GM19372 (cell line): ENCODE results near the gene DLG2.
"Not testable (repeated sequence)": the region's sequence is repeated elsewhere in the genome, so short reads cannot be mapped to it uniquely, and the experiment has no call there.

ENCODE experiments used
- ATAC-seq: cut with Tn5 transposase; IDR thresholded peaks from one replicate; pipeline ENCODE4 v1.9.1; 2021; ENCODE audit warnings: mild to moderate bottlenecking, low read depth, moderate library complexity; ENCODE audit not compliant: unreplicated experiment

The DLG2 gene

GRCh38 chr11:83612891-83613766 is 2014.0 kb downstream of the DLG2 start:
- peak; percentile 69 for ATAC-seq

GRCh38 chr11:83611600-83611999 is 2015.5 kb downstream of the DLG2 start:
- no peak for ATAC-seq

DNA sequence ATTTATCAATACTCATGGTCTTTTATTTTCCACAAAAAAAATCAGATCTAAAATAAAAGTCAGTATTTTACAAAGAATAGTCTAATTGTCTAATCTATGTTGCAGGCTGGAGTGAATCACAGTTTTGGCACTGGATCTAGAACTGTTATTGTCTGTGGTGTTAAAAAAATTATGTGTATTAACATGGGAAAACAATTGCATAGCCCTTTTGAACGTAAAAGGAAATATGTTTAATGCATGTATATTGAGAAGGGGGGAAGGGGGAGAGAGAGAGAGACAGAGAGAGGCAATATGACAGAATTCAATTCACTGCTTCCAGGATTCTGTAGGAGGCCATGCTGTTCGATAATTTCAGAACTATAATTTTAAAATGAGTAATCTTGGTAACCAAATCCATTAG is 2016.1 kb downstream of the DLG2 start:
- no peak for ATAC-seq

DNA sequence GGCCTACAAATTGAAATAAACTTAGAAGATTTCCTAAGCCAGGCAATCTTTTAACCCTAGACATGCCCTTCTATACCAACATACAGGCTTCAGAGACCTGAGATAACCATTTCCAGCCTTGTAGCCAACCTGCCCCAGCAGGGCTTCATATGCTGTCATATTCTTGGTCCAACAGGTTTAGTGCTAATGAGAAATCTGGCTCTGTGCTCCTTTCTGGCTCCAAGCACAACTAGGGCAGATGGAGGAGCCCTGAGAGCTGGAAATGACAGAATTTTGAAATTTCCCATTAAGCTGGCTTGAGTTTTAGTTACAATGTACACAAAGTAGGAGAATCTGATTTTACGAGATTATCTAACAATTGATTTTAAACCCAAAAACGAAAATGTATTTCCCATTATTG is 2018.0 kb downstream of the DLG2 start:
- ATAC-seq, result no peak

GRCh38 chr11:83608571-83608970 is 2018.6 kb downstream of the DLG2 start:
- no peak for ATAC-seq

DNA sequence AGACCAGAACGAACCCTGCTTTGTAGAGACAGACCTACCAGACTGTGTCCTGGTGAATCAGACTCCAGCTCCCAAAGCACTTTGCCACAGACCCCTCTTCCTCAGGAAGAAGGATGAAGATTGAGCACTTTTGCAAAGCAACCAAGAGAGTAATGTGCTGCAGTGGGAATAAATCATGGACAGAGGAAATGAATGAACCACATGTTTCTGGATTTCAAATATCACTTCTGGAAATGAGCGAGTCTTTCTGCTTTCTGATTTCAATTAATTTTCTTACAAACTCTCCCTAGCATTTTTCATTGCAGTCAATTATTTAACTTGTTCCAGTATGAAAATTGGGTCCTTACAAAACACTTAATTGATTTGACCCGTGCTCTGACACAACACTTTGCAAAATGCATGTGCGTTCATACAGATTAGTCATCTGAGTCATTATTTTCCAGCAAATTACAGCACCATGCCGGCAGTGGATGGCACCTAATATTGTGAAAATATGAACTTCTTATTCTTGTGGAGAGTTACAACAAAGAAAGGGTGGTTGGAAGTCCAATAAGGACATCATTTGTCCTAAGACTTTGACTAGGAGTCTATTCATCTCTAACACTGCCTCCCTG is 2025.1 kb downstream of the DLG2 start:
- ATAC-seq, result no peak

DNA sequence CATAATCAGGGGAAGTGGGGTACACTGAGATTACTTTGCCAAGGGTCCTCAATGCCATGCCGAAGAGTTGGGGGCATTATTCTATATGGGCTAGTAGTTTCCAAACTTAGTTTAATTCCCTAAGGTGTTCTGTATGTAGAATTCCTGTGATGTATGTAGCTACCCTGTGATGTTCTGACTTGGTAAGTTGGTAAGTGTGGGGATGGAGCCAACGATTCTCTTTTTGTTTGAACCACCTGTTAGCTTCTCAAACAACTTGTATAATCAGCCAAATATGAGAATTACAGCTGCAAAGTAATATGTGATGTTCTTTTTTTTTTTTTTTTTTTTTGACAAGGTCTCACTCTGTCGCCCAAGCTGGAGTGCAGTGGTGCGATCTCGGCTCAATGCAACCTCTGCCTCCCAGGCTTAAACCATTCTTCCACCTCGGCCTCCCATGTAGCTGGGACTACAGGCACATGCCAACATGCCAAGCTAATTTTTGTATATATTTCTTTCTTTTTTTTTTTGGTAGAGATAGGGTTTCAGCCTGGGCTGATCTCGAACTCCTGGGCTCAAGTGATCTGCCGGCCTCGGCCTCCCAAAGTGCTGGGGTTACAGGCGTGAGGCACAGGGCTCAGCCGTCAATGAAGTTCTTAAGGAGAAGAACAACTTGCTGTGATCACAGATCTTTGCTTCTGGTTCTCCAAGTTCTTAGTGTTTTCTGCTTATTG is 2025.8 kb downstream of the DLG2 start:
- ATAC-seq, result no peak

DNA sequence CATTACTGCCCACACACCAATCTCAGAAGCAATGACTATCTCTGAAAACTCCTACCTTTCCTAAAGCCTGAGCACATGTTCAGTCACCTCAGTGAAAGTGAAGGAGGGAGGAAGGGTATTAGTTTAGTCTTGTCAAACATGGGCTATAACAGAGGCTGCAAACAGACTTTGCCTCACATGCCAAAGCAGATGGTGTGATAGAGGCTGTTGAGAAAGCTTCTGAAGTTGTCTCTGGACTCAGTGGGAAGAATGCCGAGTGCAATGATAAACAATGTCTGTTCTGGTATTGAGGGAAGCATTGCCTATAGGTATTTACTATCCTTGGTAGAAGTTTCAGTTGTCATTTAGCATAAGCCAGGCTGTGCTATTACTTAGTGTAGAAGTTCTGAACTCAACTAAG is 2026.5 kb downstream of the DLG2 start:
- no peak for ATAC-seq

- ATAC-seq, result no peak
These were observed 2028.1 kb downstream of the DLG2 start for GRCh38 chr11:83599066-83599465.

DNA sequence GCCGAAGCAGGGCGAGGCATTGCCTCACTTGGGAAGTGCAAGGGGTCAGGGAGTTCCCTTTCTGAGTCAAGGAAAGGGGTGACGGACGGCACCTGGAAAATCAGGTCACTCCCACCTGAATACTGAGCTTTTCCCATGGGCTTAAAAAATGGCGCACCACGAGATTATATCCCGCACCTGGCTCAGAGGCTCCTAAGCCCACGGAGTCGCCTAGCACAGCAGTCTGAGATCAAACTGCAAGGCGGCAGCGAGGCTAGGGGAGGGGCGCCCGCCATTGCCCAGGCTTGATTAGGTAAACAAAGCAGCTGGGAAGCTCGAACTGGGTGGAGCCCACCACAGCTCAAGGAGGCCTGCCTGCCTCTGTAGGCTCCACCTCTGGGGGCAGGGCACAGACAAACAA is 2039.3 kb downstream of the DLG2 start:
- not testable (repeated sequence) for ATAC-seq

DNA sequence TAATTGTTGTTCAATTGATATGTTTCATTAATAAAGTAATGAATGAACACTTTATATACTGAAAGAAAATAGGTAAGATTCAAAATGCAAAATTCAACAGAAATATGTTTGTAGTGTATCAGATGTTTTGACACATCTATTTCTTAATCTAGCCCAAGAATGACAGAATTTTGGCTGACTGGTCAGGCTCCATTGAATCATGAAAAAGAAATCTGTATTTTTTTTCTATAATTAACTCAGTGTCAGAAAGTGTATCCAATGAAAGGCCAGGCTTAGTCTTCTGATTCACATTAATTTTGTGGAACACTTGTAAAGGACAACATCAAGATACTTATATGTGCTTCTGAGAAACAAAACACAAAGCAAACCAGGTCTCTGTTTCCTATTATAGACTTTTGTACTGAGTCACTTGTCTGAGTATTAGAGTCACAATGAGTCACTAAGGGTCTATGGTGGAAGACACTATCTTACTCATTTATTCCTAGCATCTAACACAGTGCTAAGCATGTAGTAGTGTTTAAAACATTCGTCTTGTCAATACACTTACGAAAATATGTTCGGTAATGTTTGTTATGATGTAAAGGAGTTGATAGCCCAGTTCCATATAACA is 2043.3 kb downstream of the DLG2 start:
- ATAC-seq, result no peak

DNA sequence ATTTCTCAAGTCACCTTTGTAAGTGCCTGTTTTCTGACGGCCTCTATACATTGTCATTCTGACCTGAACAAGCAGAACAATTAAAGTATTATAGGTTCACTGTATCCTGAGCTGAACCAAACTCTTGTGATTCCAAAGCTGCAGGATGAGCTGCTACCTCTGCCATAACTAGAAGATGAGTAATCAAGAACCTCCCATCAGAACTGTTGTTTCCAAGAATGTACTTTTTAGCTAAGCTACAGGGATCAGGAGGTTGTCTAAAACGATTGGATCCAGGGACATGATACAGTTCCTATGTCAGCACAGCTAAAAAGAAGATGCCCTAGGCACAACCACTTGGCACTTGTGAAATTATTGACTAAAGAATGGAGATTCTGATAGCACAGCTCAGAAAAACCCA is 2052.6 kb downstream of the DLG2 start:
- no peak for ATAC-seq

- ATAC-seq, result no peak
These were observed 2054.3 kb downstream of the DLG2 start for GRCh38 chr11:83572581-83573496.

DNA sequence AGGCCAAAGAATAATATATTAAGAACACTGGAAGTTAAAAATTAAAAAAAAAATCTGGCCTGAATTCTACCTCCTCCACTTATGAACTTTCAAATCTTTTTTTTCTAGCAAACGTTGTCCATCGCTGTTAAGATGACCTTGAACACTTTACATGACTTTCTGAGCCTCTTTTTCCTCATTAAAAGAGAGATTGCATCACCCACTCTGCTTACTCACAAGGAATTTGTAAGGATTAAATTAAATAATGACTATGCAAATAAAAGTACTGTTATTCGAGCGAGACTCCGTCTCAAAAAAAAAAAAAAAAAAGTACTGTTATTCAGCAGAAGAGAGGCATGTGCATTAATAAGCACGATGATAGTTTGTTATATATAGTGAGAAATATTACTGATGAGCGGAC is 2055.8 kb downstream of the DLG2 start:
- ATAC-seq, result no peak

DNA sequence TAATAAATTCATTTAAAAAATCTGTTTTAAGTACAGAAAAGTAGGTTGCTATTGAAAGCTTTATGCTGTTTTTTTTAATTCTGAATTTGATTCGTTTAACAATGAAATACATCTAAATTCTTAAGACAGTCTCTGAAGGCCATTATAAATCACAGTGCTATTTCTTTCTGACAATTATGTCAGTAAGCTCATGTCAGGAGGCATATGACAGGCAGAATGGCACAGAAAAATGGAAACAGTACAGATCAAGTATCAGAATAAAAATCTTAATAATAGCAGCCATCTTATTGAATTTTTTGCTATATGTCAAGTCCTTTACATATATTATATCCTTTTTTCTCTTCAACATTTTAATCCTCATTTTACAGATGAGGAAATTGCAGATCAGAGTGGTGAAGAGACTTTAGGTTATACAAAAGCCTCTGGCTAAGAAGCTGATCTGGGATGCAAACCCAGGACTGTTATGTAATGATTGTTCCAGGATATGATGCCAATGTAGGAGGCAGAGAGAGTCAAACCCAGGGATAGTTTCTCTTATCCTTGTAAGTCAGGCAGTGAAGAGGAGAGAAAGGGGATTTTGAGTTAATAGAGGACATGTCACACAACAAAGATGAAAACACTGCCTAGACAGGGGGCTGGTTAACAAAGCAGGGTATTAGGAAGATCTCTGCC is 2057.9 kb downstream of the DLG2 start:
- no peak for ATAC-seq

GRCh38 chr11:83568516-83568915 is 2058.6 kb downstream of the DLG2 start:
- ATAC-seq, result no peak

DNA sequence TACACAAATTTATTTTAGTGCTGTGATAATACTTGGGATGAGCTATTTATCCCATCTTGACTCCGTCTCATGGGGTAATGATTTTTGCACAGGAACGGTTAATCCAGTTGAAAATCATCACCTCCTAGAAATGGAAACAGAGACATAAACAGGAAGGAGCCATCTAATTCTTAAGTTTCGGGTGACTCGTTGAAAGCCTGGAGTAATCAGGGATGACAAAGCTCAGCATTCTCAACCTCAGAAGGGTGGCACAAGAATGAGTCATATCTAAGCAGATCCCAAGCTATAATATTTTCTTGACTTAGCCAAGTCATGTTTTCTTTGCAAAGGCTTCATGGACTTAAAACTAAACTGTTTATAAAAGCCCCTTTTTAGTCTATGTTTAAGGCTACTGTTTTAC is 2060.2 kb downstream of the DLG2 start:
- no peak for ATAC-seq

DNA sequence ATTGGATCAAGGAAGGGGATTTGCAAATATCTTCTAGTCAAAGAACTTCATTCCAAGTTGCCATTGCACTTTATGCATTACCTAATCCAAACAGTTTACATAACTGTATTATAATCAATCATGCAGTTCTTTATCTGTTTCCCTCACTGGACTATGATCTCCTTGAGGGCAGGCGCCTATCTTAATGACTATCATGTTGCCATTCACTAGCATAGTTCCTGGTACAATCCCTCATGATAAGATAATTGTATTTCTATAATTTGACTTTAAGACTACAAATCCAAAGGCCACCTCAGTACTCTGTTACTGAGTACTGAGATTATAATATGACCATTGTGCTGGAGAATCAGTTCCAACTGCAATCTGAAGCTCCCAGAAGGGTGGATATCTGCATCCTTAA is 2062.3 kb downstream of the DLG2 start:
- no peak for ATAC-seq

DNA sequence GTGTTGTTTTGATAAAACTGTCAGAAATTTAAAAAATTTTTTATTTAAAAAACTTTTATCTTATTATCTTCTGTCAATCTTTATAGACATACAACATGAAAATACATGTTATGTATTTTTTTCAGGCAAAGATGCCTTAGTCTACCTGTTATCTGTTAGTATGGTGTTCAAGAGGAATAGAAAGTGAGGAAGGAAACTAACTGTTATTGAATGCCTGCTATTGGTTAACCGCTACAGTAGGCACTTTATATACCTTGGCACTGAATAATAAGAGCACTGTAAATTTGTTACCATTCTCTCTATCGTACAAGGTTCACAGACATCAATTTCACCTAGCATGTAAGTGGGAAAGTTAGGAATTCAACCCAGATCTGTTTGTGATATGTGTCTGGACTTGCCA is 2068.9 kb downstream of the DLG2 start:
- ATAC-seq, result no peak

- ATAC-seq, result no peak
These were observed 2069.5 kb downstream of the DLG2 start for GRCh38 chr11:83557653-83558052.
